SK-N-SH treated with all-trans-retinoic acid at 6 μM for 48 hours (cell line): ENCODE results near the gene LY86.

Experiments used
- ATAC-seq: fragments of 200-7000 bp; cut with Tn5 transposase; 3 replicates; pipeline ENCODE4 v1.9.1; 2020; ENCODE audit warnings: mild to moderate bottlenecking, moderate library complexity
- ARNTL ChIP-seq: fragments of 450-650 bp; formaldehyde crosslinking; IDR thresholded peaks from 2 replicates; pipeline ENCODE4 v1.5.0; 2020; ENCODE audit warnings: low read depth, mild to moderate bottlenecking, moderate library complexity, borderline replicate concordance
- BACH2 ChIP-seq: fragments of 250-450 bp; sonication (Bioruptor Pico); IDR thresholded peaks from 2 replicates; pipeline ENCODE4 v1.9.0; 2021; ENCODE audit warnings: mild to moderate bottlenecking, borderline replicate concordance
- CSDC2 ChIP-seq: fragments of 250-450 bp; sonication (Bioruptor Pico); IDR thresholded peaks from 2 replicates; pipeline ENCODE4 v1.5.0; 2020; ENCODE audit warnings: mild to moderate bottlenecking, moderate library complexity
- ESRRG ChIP-seq: fragments of 250-450 bp; sonication (Bioruptor Pico); IDR thresholded peaks from 2 replicates; pipeline ENCODE4 v1.6.1; 2021; ENCODE audit warnings: mild to moderate bottlenecking
- GLIS3 ChIP-seq: fragments of 250-450 bp; sonication (Bioruptor Pico); IDR thresholded peaks from 2 replicates; pipeline ENCODE4 v1.5.0; 2020; ENCODE audit warnings: mild to moderate bottlenecking, moderate library complexity
- ISL1 ChIP-seq: fragments of 250-450 bp; sonication (Bioruptor Pico); IDR thresholded peaks from 2 replicates; pipeline ENCODE4 v2.1.2; 2022; ENCODE audit warnings: mild to moderate bottlenecking, moderate library complexity
- OSR1 ChIP-seq: fragments of 250-450 bp; sonication (Bioruptor Pico); IDR thresholded peaks from 2 replicates; pipeline ENCODE4 v1.8.0; 2022; ENCODE audit warnings: moderate library complexity, mild to moderate bottlenecking, inconsistent platforms
- PATZ1 ChIP-seq: fragments of 250-450 bp; sonication (Bioruptor Pico); IDR thresholded peaks from 2 replicates; pipeline ENCODE4 v1.8.0; 2020; ENCODE audit warnings: mild to moderate bottlenecking, moderate library complexity, borderline replicate concordance
- POU6F1 ChIP-seq: fragments of 250-450 bp; sonication (Bioruptor Pico); IDR thresholded peaks from 2 replicates; pipeline ENCODE4 v1.8.0; 2021; ENCODE audit warnings: low read depth, mild to moderate bottlenecking, moderate library complexity, borderline replicate concordance
- RARB ChIP-seq: fragments of 250-450 bp; sonication (Bioruptor Pico); IDR thresholded peaks from 2 replicates; pipeline ENCODE4 v1.8.0; 2021; ENCODE audit warnings: mild to moderate bottlenecking, moderate library complexity
- SNAI2 ChIP-seq: fragments of 250-450 bp; sonication (Bioruptor Pico); IDR thresholded peaks from 2 replicates; pipeline ENCODE4 v1.5.0; 2020; ENCODE audit warnings: mild to moderate bottlenecking, moderate library complexity
- TCF4 ChIP-seq: fragments of 250-450 bp; sonication (Bioruptor Pico); IDR thresholded peaks from 2 replicates; pipeline ENCODE4 v1.8.0; 2021; ENCODE audit warnings: mild to moderate bottlenecking, moderate library complexity, borderline replicate concordance
- ZFP3 ChIP-seq: fragments of 250-450 bp; sonication (Bioruptor Pico); IDR thresholded peaks from 2 replicates; pipeline ENCODE4 v1.5.0; 2020; ENCODE audit warnings: mild to moderate bottlenecking, moderate library complexity
- ZFP30 ChIP-seq: fragments of 450-650 bp; formaldehyde crosslinking; IDR thresholded peaks from 2 replicates; pipeline ENCODE4 v1.5.0; 2022; ENCODE audit warnings: mild to moderate bottlenecking, moderate library complexity
- ZNF565 ChIP-seq: fragments of 450-650 bp; formaldehyde crosslinking; conservative IDR thresholded peaks from 2 replicates; pipeline ENCODE4 v1.5.0; 2020; ENCODE audit warnings: low read depth, mild to moderate bottlenecking, moderate library complexity
- ZNF8 ChIP-seq: fragments of 450-650 bp; formaldehyde crosslinking; IDR thresholded peaks from 2 replicates; pipeline ENCODE4 v1.5.0; 2020; ENCODE audit warnings: mild to moderate bottlenecking, moderate library complexity
- TF ChIP-seq, protein P1 (sequence below): fragments of 250-450 bp; sonication (Bioruptor Pico); IDR thresholded peaks from 2 replicates; pipeline ENCODE4 v1.5.1; 2021; ENCODE audit warnings: mild to moderate bottlenecking, moderate library complexity
- TF ChIP-seq, protein P2 (sequence below): fragments of 250-450 bp; sonication (Bioruptor Pico); IDR thresholded peaks from 2 replicates; pipeline ENCODE4 v1.5.1; 2020; ENCODE audit warnings: low read depth, mild to moderate bottlenecking, moderate library complexity

LY86 gene

DNA sequence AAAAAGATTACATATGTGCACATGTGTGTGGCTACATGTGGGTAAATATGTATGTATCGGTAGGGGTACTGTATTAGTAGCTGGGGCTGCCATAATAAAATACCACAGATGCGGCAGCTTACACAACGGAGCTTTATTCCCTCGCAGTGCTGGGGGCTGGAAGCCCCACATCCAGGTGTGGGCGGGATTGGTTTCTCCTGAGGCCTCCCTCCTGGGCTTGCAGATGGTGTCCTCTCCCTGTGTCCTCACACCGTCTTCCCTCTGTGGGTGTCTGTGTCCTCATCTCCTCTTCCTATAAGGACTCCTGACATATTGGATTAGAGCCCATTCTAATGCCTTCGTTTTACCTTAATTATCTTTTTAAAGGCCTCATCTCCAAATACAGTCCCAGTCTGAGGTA, 97.7 kb downstream of the LY86 start:
- no peak for TF ChIP-seq POU6F1 (CRISPR knock-in tag)
- no peak for TF ChIP-seq OSR1 (CRISPR knock-in tag)
- TF ChIP-seq, protein P1, sequence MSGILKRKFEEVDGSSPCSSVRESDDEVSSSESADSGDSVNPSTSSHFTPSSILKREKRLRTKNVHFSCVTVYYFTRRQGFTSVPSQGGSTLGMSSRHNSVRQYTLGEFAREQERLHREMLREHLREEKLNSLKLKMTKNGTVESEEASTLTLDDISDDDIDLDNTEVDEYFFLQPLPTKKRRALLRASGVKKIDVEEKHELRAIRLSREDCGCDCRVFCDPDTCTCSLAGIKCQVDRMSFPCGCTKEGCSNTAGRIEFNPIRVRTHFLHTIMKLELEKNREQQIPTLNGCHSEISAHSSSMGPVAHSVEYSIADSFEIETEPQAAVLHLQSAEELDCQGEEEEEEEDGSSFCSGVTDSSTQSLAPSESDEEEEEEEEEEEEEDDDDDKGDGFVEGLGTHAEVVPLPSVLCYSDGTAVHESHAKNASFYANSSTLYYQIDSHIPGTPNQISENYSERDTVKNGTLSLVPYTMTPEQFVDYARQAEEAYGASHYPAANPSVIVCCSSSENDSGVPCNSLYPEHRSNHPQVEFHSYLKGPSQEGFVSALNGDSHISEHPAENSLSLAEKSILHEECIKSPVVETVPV (CRISPR knock-in tag), result no peak
- TF ChIP-seq, protein P2, sequence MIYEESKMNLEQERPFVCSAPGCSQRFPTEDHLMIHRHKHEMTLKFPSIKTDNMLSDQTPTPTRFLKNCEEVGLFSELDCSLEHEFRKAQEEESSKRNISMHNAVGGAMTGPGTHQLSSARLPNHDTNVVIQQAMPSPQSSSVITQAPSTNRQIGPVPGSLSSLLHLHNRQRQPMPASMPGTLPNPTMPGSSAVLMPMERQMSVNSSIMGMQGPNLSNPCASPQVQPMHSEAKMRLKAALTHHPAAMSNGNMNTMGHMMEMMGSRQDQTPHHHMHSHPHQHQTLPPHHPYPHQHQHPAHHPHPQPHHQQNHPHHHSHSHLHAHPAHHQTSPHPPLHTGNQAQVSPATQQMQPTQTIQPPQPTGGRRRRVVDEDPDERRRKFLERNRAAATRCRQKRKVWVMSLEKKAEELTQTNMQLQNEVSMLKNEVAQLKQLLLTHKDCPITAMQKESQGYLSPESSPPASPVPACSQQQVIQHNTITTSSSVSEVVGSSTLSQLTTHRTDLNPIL, result no peak
- no peak for TF ChIP-seq ISL1 (CRISPR knock-in tag)
- no peak for TF ChIP-seq GLIS3 (CRISPR knock-in tag)
- TF ChIP-seq ZFP3 (CRISPR knock-in tag), result no peak
- no peak for TF ChIP-seq ESRRG
- no peak for TF ChIP-seq SNAI2
- TF ChIP-seq ZFP30 (CRISPR knock-in tag), result no peak
- no peak for TF ChIP-seq ZNF8 (CRISPR knock-in tag)
- TF ChIP-seq, all 23 proteins: peak for 0
- no peak for ATAC-seq

DNA sequence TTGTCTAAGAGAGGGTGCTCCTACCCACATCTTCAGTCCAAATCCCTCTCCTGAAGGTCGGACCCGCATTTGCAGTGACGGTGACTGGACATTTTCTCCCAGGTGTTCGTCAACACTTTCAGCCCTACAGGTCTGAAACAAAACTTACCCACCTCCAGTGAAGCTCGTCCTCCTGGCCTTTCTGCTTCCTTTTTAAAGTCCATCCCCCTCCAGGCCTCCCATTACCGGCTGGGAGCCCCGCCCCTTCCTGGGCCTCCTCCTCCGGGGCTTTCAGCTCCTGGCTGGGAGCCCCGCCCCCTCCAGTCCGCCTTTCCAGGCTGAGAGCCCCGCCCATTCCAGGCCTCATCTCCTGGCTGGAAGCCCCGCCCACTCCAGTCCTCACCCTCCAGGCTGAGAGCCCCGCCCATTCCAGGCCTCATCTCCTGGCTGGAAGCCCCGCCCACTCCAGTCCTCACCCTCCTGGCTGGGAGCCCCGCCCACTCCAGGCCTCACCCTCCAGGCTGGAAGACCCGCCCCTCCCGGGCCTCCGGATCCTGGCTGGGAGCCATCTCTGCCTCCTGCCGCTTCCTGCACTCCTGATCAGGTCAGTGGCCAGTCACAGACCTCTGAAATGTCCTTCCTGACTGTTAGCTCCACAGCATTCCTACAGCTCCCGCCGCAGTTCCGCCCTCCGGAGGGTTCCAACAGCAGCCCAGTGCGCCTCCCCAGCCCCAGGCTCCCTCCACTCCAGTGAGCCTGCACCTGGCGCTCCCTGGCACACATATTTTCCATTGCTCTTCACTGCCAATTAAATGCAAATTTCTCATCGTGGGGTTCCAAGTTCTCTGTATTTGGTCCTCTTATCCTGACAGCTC, 98.5 kb downstream of the LY86 start:
- TF ChIP-seq GLIS3 (CRISPR knock-in tag) (no peak), TCF4 (CRISPR knock-in tag) (no peak), OSR1 (CRISPR knock-in tag) (no peak), ZFP30 (CRISPR knock-in tag) (no peak), CSDC2 (CRISPR knock-in tag) (no peak), ARNTL (no peak), ZNF8 (CRISPR knock-in tag) (no peak), RARB (CRISPR knock-in tag) (no peak), SNAI2 (no peak), PATZ1 (no peak), ISL1 (CRISPR knock-in tag) (no peak), BACH2 (CRISPR knock-in tag) (no peak), ESRRG (no peak), POU6F1 (CRISPR knock-in tag) (no peak)
- TF ChIP-seq, protein P1 (CRISPR knock-in tag), result no peak
- TF ChIP-seq, all 23 proteins: peak for 0
- ATAC-seq, result peak; percentile 87

DNA sequence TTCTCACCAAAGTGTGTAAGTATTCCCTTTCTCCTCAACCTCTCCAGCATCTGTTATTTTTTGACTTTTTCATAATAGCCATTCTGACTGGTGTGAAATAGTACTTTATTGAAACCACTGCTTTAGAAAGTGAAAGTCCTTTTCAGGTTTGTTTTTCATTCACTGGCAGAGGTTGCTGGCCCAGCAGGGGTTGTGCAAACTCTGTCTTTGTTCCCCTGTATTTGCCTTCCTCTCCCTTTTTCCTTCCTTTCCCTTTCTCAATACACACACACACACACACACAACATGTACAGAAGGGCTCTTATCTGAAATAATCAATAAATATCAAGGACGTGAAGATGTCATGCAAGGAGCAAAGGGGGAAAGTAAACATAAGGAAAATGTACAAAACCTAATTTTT, 99.8 kb downstream of the LY86 start:
- TF ChIP-seq ISL1 (CRISPR knock-in tag) (no peak), CSDC2 (CRISPR knock-in tag) (no peak), ZNF565 (CRISPR knock-in tag) (no peak), ZNF8 (CRISPR knock-in tag) (no peak), OSR1 (CRISPR knock-in tag) (no peak), ARNTL (no peak)
- no peak for ATAC-seq
